ENCODE measurements around the gene MAGI2. TPM values are rescaled to one million over a fixed set of nuclear protein-coding genes. Genes with fewer than 3 reads are reported as not detected.

MAGI2 gene
- total and polyA plus RNA-seq, 2 experiments from 2014 or later = 3.5 to 4.1 TPM

DNA sequence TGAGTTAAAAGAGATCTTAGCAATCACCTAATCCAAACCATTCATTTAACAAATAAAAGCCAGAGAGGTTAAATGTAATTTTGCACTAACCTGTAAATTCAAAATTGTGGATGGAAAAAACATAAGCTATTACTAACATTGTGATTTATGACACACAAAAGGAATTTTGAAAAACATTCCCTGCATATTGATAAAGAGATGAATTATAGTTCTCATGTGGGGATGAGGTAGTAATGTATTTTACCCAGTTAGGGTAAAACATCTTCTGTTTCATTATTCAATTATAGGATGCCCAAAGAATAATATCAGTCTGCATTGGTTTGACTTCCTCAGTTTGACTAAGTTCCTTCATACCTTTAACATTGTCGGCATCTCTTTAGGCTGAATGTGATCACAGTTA lies 1093.6 kb downstream of the MAGI2 start:
- Histone ChIP-seq H3K36me3 (ENCODE audit: low read depth) (no peaks in the 10 kb centered on the region), H3K4me2 (ENCODE audit: unreplicated experiment) (no peak overlapping the region), H3K4me1 (ENCODE audit: insufficient read depth) (no peaks in the 10 kb centered on the region), H3K79me2 (ENCODE audit: insufficient read depth) (no peaks in the 10 kb centered on the region), H2AFZ (no peak overlapping the region), H3K27ac (no peak overlapping the region), H3K9ac (no peak overlapping the region), H3K4me3 (no peak overlapping the region), H4K20me1 (ENCODE audit: insufficient read depth) (no peaks in the 10 kb centered on the region), H3K9me3 (ENCODE audit: low read depth) (no peaks in the 10 kb centered on the region), H3K9me2 (ENCODE audit: insufficient read depth) (no peaks in the 10 kb centered on the region), H3F3A (ENCODE audit: insufficient read depth) (no peaks in the 10 kb centered on the region), H3K27me3 (replicated peaks; ENCODE audit: insufficient read depth) (no peaks in the 10 kb centered on the region)
- TF ChIP-seq EZH2phosphoT487 (IDR thresholded peaks at IDR 0.05; ENCODE audit: insufficient read depth, low read depth) (no peak), EZH2 (IDR thresholded peaks at IDR 0.05; ENCODE audit: insufficient read depth, poor library complexity, severe bottlenecking) (no peak)
- DNase-seq = no peak
- 90 to 100% methylated on average over 1 of the region's 1 CpG for WGBS, 2 experiments (ENCODE audit: low coverage in 1 of 2, low lambda C conversion rate in 2 of 2, missing lambda C conversion rate in 2 of 2)
- in situ Hi-C loops (cut with MboI) = no loop called here

DNA sequence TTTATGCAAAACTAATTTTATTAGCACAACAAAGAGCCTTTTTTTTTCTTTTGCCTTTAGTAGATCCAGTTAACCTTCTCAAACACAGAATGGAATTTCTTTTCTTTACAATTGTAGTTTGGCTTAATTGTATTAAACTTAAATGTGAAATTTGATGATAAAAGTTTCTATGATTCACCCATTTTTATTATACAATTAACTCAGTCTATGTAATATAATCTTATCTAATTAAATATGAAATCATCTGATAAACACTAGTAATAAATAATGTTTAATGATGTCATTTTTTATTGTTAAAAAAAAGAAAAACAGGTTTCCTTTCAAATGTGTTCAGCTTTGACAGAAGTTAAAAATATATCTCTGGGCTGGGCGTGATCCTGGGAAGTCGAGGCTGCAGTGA lies 1095.8 kb downstream of the MAGI2 start:
- Histone ChIP-seq H4K20me1 (ENCODE audit: insufficient read depth) (no peaks in the 10 kb centered on the region), H3K4me2 (ENCODE audit: unreplicated experiment) (no peak overlapping the region), H3K4me3 (no peak overlapping the region), H3K9ac (no peak overlapping the region), H3K4me1 (ENCODE audit: insufficient read depth) (no peaks in the 10 kb centered on the region), H3K9me3 (ENCODE audit: low read depth) (no peaks in the 10 kb centered on the region), H3F3A (ENCODE audit: insufficient read depth) (no peaks in the 10 kb centered on the region), H3K79me2 (ENCODE audit: insufficient read depth) (no peaks in the 10 kb centered on the region), H2AFZ (no peak overlapping the region), H3K9me2 (ENCODE audit: insufficient read depth) (no peaks in the 10 kb centered on the region), H3K27ac (no peak overlapping the region), H3K27me3 (replicated peaks; ENCODE audit: insufficient read depth) (no peaks in the 10 kb centered on the region), H3K36me3 (ENCODE audit: low read depth) (no peaks in the 10 kb centered on the region)
- WGBS, 2 experiments (ENCODE audit: low coverage in 1 of 2, low lambda C conversion rate in 2 of 2, missing lambda C conversion rate in 2 of 2) = 84 to 89% methylated on average over 2 of the region's 2 CpGs
- in situ Hi-C loops (cut with MboI) = no loop called here
- no peak for TF ChIP-seq EZH2phosphoT487 (IDR thresholded peaks at IDR 0.05; ENCODE audit: insufficient read depth, low read depth)
- TF ChIP-seq EZH2 (IDR thresholded peaks at IDR 0.05; ENCODE audit: insufficient read depth, poor library complexity, severe bottlenecking) = no peak
- no peak for DNase-seq

DNA sequence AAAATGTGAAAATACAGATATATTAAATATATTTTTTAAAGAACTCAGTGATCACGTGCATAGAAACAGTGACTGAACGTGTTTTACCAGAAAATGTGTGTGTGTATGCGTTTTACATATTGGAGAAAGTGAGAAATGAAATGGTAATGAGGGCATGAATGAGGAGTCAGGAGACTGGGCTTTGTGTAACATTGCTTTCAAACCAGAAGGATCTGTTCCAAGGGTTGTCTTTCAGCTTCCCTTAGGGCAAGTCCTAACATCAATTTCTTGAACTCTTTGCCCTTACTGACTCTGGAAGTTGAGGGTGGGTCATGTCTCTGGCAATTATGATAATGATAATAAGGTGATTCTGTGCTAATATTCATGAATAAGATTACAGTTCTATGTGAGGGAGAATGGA lies 1097.6 kb downstream of the MAGI2 start:
- Histone ChIP-seq H3K4me3 (no peak overlapping the region), H4K20me1 (ENCODE audit: insufficient read depth) (no peaks in the 10 kb centered on the region), H3K9ac (no peak overlapping the region), H3K9me2 (ENCODE audit: insufficient read depth) (no peaks in the 10 kb centered on the region), H3F3A (ENCODE audit: insufficient read depth) (no peaks in the 10 kb centered on the region), H2AFZ (no peak overlapping the region), H3K4me2 (ENCODE audit: unreplicated experiment) (no peak overlapping the region), H3K9me3 (ENCODE audit: low read depth) (no peaks in the 10 kb centered on the region), H3K27me3 (replicated peaks; ENCODE audit: insufficient read depth) (no peaks in the 10 kb centered on the region), H3K79me2 (ENCODE audit: insufficient read depth) (no peaks in the 10 kb centered on the region), H3K27ac (no peak overlapping the region), H3K4me1 (ENCODE audit: insufficient read depth) (no peaks in the 10 kb centered on the region), H3K36me3 (ENCODE audit: low read depth) (no peaks in the 10 kb centered on the region)
- TF ChIP-seq EZH2 (IDR thresholded peaks at IDR 0.05; ENCODE audit: insufficient read depth, poor library complexity, severe bottlenecking) (no peak), EZH2phosphoT487 (IDR thresholded peaks at IDR 0.05; ENCODE audit: insufficient read depth, low read depth) (no peak)
- no peak for DNase-seq
- 89 to 90% methylated on average over 3 of the region's 3 CpGs for WGBS, 2 experiments (ENCODE audit: low coverage in 1 of 2, low lambda C conversion rate in 2 of 2, missing lambda C conversion rate in 2 of 2)
- in situ Hi-C loops (cut with MboI) = no loop called here

DNA sequence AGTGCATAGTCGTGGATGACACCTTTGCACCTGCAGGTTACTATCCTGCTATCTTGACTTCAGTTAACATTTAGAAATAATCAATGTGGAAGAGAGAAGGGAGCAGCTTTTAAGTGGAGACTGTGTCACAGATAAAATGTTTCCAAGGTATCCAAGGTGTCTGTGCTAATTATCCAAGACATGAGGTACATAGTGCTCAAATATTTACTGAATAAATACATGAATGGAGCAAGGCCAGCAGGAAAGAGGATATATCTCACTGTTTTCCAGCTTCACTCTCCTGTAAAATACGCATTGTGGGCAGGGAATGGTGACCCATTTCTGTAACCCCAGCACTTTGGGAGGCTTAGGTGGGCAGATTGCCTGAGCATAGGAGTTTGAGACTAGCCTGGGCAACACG lies 1102.5 kb downstream of the MAGI2 start:
- no peaks in the 10 kb centered on the region for H3K4me1 ChIP-seq (ENCODE audit: insufficient read depth)
- no peaks in the 10 kb centered on the region for H4K20me1 ChIP-seq (ENCODE audit: insufficient read depth)
- no peak for TF ChIP-seq EZH2 (IDR thresholded peaks at IDR 0.05; ENCODE audit: insufficient read depth, poor library complexity, severe bottlenecking)
- TF ChIP-seq EZH2phosphoT487 (IDR thresholded peaks at IDR 0.05; ENCODE audit: insufficient read depth, low read depth) = no peak
- 76 to 81% methylated on average over 3 of the region's 3 CpGs for WGBS, 2 experiments (ENCODE audit: low coverage in 1 of 2, low lambda C conversion rate in 2 of 2, missing lambda C conversion rate in 2 of 2)
- no peaks in the 10 kb centered on the region for H3F3A ChIP-seq (ENCODE audit: insufficient read depth)
- no peaks in the 10 kb centered on the region for H3K36me3 ChIP-seq (ENCODE audit: low read depth)
- no peak overlapping the region for H3K4me2 ChIP-seq (ENCODE audit: unreplicated experiment)
- H2AFZ ChIP-seq = no peak overlapping the region
- DNase-seq = no peak
- H3K27me3 ChIP-seq (replicated peaks; ENCODE audit: insufficient read depth) = no peaks in the 10 kb centered on the region
- in situ Hi-C loops (cut with MboI) = no loop called here
- no peak overlapping the region for H3K9ac ChIP-seq
- no peak overlapping the region for H3K27ac ChIP-seq
- no peaks in the 10 kb centered on the region for H3K9me3 ChIP-seq (ENCODE audit: low read depth)
- H3K9me2 ChIP-seq (ENCODE audit: insufficient read depth) = no peaks in the 10 kb centered on the region
- no peak overlapping the region for H3K4me3 ChIP-seq
- no peaks in the 10 kb centered on the region for H3K79me2 ChIP-seq (ENCODE audit: insufficient read depth)

DNA sequence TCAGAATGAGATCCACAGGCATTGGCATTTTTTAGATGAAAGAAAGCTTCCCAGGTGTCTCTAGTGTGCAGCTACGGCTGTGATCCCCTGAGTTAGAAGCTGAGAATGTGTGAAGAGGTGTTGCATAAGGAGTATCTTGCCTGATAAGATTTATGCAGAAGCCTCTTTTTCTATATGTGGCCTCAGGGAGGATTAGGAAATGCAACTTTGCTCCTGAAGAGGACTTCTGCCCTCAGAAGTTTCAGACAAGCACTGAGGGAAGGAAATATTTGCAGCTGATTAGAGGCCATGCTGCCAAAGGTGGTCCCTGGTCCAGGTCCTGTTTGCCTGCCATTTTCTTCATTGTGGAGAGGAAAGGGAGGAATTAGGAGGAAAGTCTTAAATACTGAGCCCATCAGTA lies 1103.1 kb downstream of the MAGI2 start:
- no peaks in the 10 kb centered on the region for H3K4me1 ChIP-seq (ENCODE audit: insufficient read depth)
- DNase-seq = no peak
- H3K9me2 ChIP-seq (ENCODE audit: insufficient read depth) = no peaks in the 10 kb centered on the region
- no peak overlapping the region for H3K9ac ChIP-seq
- H3K4me3 ChIP-seq = no peak overlapping the region
- WGBS, 2 experiments (ENCODE audit: low coverage in 1 of 2, low lambda C conversion rate in 2 of 2, missing lambda C conversion rate in 2 of 2) = 67 to 82% methylated on average over 1 of the region's 1 CpG
- H3K4me2 ChIP-seq (ENCODE audit: unreplicated experiment) = no peak overlapping the region
- H4K20me1 ChIP-seq (ENCODE audit: insufficient read depth) = no peaks in the 10 kb centered on the region
- no peaks in the 10 kb centered on the region for H3F3A ChIP-seq (ENCODE audit: insufficient read depth)
- H3K27ac ChIP-seq = no peak overlapping the region
- in situ Hi-C loops (cut with MboI) = no loop called here
- no peaks in the 10 kb centered on the region for H3K9me3 ChIP-seq (ENCODE audit: low read depth)
- no peak overlapping the region for H2AFZ ChIP-seq
- TF ChIP-seq EZH2 (IDR thresholded peaks at IDR 0.05; ENCODE audit: insufficient read depth, poor library complexity, severe bottlenecking) = no peak
- TF ChIP-seq EZH2phosphoT487 (IDR thresholded peaks at IDR 0.05; ENCODE audit: insufficient read depth, low read depth) = no peak
- no peaks in the 10 kb centered on the region for H3K27me3 ChIP-seq (replicated peaks; ENCODE audit: insufficient read depth)
- no peaks in the 10 kb centered on the region for H3K36me3 ChIP-seq (ENCODE audit: low read depth)
- no peaks in the 10 kb centered on the region for H3K79me2 ChIP-seq (ENCODE audit: insufficient read depth)
